ENCODE data around the gene ARHGAP22. TPM values are rescaled to one million over a fixed set of nuclear protein-coding genes. Genes with fewer than 3 reads are reported as not detected.

Gene ARHGAP22
- total and polyA plus RNA-seq, 2 of the 4 experiments (the other 2 are of a cell fraction): 28.3 to 30.2 TPM

GRCh38 chr10:48574817-48575380 is 30.0 kb downstream of the ARHGAP22 start:
- H3K79me1 ChIP-seq (ENCODE audit: low read depth in 1 of 2, low read length in 2 of 2): peaks cover 34 to 84% of the 10 kb centered on the region in 2 experiments
- H3K4me3 ChIP-seq (ENCODE audit: insufficient read depth, low read depth, low read length): no peak overlapping the region
- H2AFZ ChIP-seq (replicated peaks; ENCODE audit: low read length, poor library complexity): no peak overlapping the region
- H3K23ac ChIP-seq (ENCODE audit: low read depth, low read length): no peak overlapping the region
- ATAC-seq (ENCODE audit: low read depth) (no peak), DNase-seq (no peak)
- no peak overlapping the region for H3K27ac ChIP-seq (ENCODE audit: insufficient read depth, low read length)
- no peak overlapping the region for H2AK9ac ChIP-seq (replicated peaks; ENCODE audit: low read depth, low read length, poor library complexity)
- peaks cover 15% of the 10 kb centered on the region for H3K4me1 ChIP-seq (ENCODE audit: control insufficient read depth, insufficient read depth, low read length)
- H4K5ac ChIP-seq (ENCODE audit: low read depth, low read length): no peak overlapping the region
- intact Hi-C loops (cut with micrococcal nuclease): no loop called here
- no peak overlapping the region for H3K56ac ChIP-seq (ENCODE audit: extremely low read depth, insufficient read depth, low read length)
- ChIA-PET CTCF (no interaction called here), POLR2A (ENCODE audit: unreplicated experiment) (interaction anchor here (0.6 kb wide), 1 partner anchor 14 kb away, joined by 3 read pairs; no protein-coding TSS in a partner anchor)
- no peaks in the 10 kb centered on the region for H3K27me3 ChIP-seq (ENCODE audit: control insufficient read depth, insufficient read depth, low read length)
- dilution Hi-C loops (cut with HindIII; ENCODE audit: low sequenced_read_pairs, unreplicated experiment): no loop called here
- H4K91ac ChIP-seq (ENCODE audit: insufficient read depth, low read depth, low read length): no peak overlapping the region
- H3K9ac ChIP-seq (ENCODE audit: low read depth, low read length): no peak overlapping the region
- H4K20me1 ChIP-seq (ENCODE audit: insufficient read depth, low read length): peaks cover 4% of the 10 kb centered on the region; the same call in 1 of the 2 replicates
- H3K9me1 ChIP-seq (ENCODE audit: insufficient read depth, low read length): peaks cover 4% of the 10 kb centered on the region; the same call in 1 of the 2 replicates
- H2BK15ac ChIP-seq (ENCODE audit: low read depth, low read length): no peak overlapping the region
- in situ Hi-C loops (cut with MboI; ENCODE audit: low sequenced_read_pairs): loop anchor here (25.0 kb wide), 1 partner anchor 937 kb away; no protein-coding TSS in a partner anchor
- BruUV-seq (replicated peaks): no TSS peak
- no peaks in the 10 kb centered on the region for H3K9me3 ChIP-seq (ENCODE audit: control insufficient read depth, insufficient read depth, low read length)
- H3K36me3 ChIP-seq (ENCODE audit: control insufficient read depth, insufficient read depth, low read length): peaks cover 3% of the 10 kb centered on the region
- no peak overlapping the region for H4K8ac ChIP-seq (ENCODE audit: low read depth in 2 of 2, low read length in 2 of 2)
- H2BK5ac ChIP-seq (ENCODE audit: low read depth, low read length, poor library complexity, severe bottlenecking): no peak overlapping the region
- no peak overlapping the region for H3K4ac ChIP-seq (ENCODE audit: low read depth, low read length)
- no peak overlapping the region for H2BK120ac ChIP-seq (ENCODE audit: low read depth, low read length)
- H3K18ac ChIP-seq (ENCODE audit: low read depth, low read length): no peak overlapping the region
- TF ChIP-seq NFE2L2 (IDR thresholded peaks at IDR 0.05; ENCODE audit: low read depth, low read length): no peak
- no peak for TF ChIP-seq ELK1 (IDR thresholded peaks at IDR 0.05; ENCODE audit: borderline replicate concordance, low read depth, low read length)
- TF ChIP-seq CTCF (conservative IDR thresholded peaks at IDR 0.05; ENCODE audit: low read depth, low read length): no peak
- no peak for TF ChIP-seq POLR2A (IDR thresholded peaks at IDR 0.05; ENCODE audit: low read depth, low read length)
- TF ChIP-seq FOS (IDR thresholded peaks at IDR 0.05; ENCODE audit: low read depth, low read length): no peak
- no peak for TF ChIP-seq BHLHE40 (IDR thresholded peaks at IDR 0.05; ENCODE audit: low read depth, low read length)
- no peak for TF ChIP-seq CEBPB (IDR thresholded peaks at IDR 0.05; ENCODE audit: low read depth, low read length)
- no peak for TF ChIP-seq CHD1 (IDR thresholded peaks at IDR 0.05; ENCODE audit: low read depth, low read length)
- TF ChIP-seq RFX5 (IDR thresholded peaks at IDR 0.05; ENCODE audit: low read depth, low read length): no peak
- TF ChIP-seq SMC3 (IDR thresholded peaks at IDR 0.05; ENCODE audit: low read depth, low read length): no peak
- TF ChIP-seq RAD21 (IDR thresholded peaks at IDR 0.05; ENCODE audit: low read length): no peak
- no peak for TF ChIP-seq USF2 (IDR thresholded peaks at IDR 0.05; ENCODE audit: low read depth, low read length)
- TF ChIP-seq MXI1 (IDR thresholded peaks at IDR 0.05; ENCODE audit: borderline replicate concordance, low read depth, low read length): no peak
- TF ChIP-seq MAFK (IDR thresholded peaks at IDR 0.05; ENCODE audit: low read depth, low read length): no peak
- TF ChIP-seq RCOR1 (IDR thresholded peaks at IDR 0.05; ENCODE audit: insufficient replicate concordance, low read length): no peak
- TF ChIP-seq MAZ (IDR thresholded peaks at IDR 0.05; ENCODE audit: borderline replicate concordance, low read depth, low read length): no peak
- WGBS, 2 experiments (ENCODE audit: extremely low coverage in 2 of 2, insufficient read length in 1 of 2): no CpG with 5 or more reads among the region's 6 CpGs
- H3K14ac ChIP-seq (replicated peaks; ENCODE audit: low read depth, low read length): no peak overlapping the region
- H2BK20ac ChIP-seq (ENCODE audit: low read depth, low read length): no peak overlapping the region
- no peak overlapping the region for H2AK5ac ChIP-seq (ENCODE audit: low read depth, low read length)
- no peak overlapping the region for H3K4me2 ChIP-seq (ENCODE audit: low read depth, low read length)

Measured in IMR-90 (cell line).